ENCODE measurements around the gene KDR.

- no peak for TF ChIP-seq YY1 (IDR thresholded peaks at IDR 0.05; ENCODE audit: low read depth)
- TF ChIP-seq FOXM1 (IDR thresholded peaks at IDR 0.05; ENCODE audit: low read depth): no peak
- no peak for TF ChIP-seq CTCF (IDR thresholded peaks at IDR 0.05)
- TF ChIP-seq REST (IDR thresholded peaks at IDR 0.05; ENCODE audit: low read depth, low read length): no peak
- TF ChIP-seq GABPA (IDR thresholded peaks at IDR 0.05; ENCODE audit: low read depth): no peak
- no peak for TF ChIP-seq TCF12 (IDR thresholded peaks at IDR 0.05)
- TF ChIP-seq PBX3 (IDR thresholded peaks at IDR 0.05): no peak
- TF ChIP-seq CHD2 (IDR thresholded peaks at IDR 0.05; ENCODE audit: low read length, partially characterized antibody): no peak
These were observed 49.3 kb downstream of the KDR start for GRCh38 chr4:55075823-55076716.

All from SK-N-SH (cell line).